ENCODE results near the gene CAMTA1. TPM values are rescaled to one million over a fixed set of nuclear protein-coding genes. Genes with fewer than 3 reads are reported as not detected.
A peak's percentile ranks its signal among the peaks of the same experiment; 100 is the strongest.

The CAMTA1 gene
- polyA plus RNA-seq, 1 of the 3 experiments (the other 2 are of a cell fraction): 63.1 TPM

DNA sequence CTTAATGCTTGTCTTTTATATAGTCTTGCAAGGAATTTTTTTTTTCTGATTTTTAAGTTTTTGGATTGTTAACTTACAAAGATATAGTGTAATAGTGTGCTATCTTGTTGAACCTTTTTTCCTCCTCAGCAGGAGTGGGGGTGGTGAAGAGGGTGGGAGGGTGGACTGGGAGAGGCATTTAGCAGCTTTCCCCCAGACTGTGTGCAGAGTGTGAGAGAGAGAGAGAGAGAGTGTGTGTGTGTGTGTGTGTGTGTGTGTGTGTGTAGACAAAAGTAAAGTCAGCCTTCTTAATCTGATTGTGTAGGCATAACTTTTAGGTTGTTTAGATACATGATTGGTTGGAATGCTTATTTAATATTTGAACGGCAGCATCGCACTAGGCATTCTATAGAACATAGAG, 4.9 kb downstream of the CAMTA1 start (continued):
- TF ChIP-seq NRF1 (IDR thresholded peaks at IDR 0.05; ENCODE audit: low read depth, low read length): no peak

- H2AFZ ChIP-seq (ENCODE audit: low read depth): no peak overlapping the region
- peaks cover 59% of the 10 kb centered on the region for H4K20me1 ChIP-seq (ENCODE audit: insufficient read depth)
- ChIA-PET CTCF (interaction anchor here (0.7 to 2.0 kb wide), 6 partner anchors 55 to 575 kb away, joined by 3 to 9 read pairs (median 4); no protein-coding TSS in a partner anchor), POLR2A (no interaction called here)
- peaks cover 15% of the 10 kb centered on the region for H3F3A ChIP-seq (replicated peaks; ENCODE audit: insufficient read depth)
- H3K27me3 ChIP-seq (ENCODE audit: insufficient read depth): no peaks in the 10 kb centered on the region
- peak; percentile 34; the same call in 1 of the 2 replicates for TF ChIP-seq SMC3 (IDR thresholded peaks at IDR 0.05; ENCODE audit: low read depth, low read length)
- TF ChIP-seq RFX5 (IDR thresholded peaks at IDR 0.05; ENCODE audit: low read length): no peak
- TF ChIP-seq, protein P1, sequence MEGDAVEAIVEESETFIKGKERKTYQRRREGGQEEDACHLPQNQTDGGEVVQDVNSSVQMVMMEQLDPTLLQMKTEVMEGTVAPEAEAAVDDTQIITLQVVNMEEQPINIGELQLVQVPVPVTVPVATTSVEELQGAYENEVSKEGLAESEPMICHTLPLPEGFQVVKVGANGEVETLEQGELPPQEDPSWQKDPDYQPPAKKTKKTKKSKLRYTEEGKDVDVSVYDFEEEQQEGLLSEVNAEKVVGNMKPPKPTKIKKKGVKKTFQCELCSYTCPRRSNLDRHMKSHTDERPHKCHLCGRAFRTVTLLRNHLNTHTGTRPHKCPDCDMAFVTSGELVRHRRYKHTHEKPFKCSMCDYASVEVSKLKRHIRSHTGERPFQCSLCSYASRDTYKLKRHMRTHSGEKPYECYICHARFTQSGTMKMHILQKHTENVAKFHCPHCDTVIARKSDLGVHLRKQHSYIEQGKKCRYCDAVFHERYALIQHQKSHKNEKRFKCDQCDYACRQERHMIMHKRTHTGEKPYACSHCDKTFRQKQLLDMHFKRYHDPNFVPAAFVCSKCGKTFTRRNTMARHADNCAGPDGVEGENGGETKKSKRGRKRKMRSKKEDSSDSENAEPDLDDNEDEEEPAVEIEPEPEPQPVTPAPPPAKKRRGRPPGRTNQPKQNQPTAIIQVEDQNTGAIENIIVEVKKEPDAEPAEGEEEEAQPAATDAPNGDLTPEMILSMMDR (IDR thresholded peaks at IDR 0.05): peak; percentile 68
- peak; percentile 79 for TF ChIP-seq RAD21 (IDR thresholded peaks at IDR 0.05; ENCODE audit: low read length)
- DNase-seq: peak; percentile 50
- peaks cover 96% of the 10 kb centered on the region for H3K79me2 ChIP-seq (ENCODE audit: insufficient read depth)
- H3K36me3 ChIP-seq (replicated peaks in 1 of 2; ENCODE audit: control insufficient read depth in 1 of 2, insufficient read depth in 2 of 2, low read length in 1 of 2): peaks cover 0 to 6% of the 10 kb centered on the region in 2 experiments
- no peak overlapping the region for H3K4me2 ChIP-seq
- H3K27ac ChIP-seq (ENCODE audit: low read depth in 2 of 2, low read length in 1 of 2): peak overlapping the region in 1 of 2 experiments; percentile 75; a peak in 2 of 4 replicates
- no peak overlapping the region for H3K9ac ChIP-seq
- no peaks in the 10 kb centered on the region for H3K9me2 ChIP-seq
- H3K4me3 ChIP-seq (ENCODE audit: low read depth in 2 of 2, low read length in 1 of 2): no peak overlapping the region
- 68% methylated on average over 2 of the region's 2 CpGs for WGBS (ENCODE audit: low lambda C conversion rate)
- no peaks in the 10 kb centered on the region for H3K9me3 ChIP-seq
- peaks cover 5 to 9% of the 10 kb centered on the region in 2 experiments; a peak in 3 of 4 replicates for H3K4me1 ChIP-seq (ENCODE audit: control insufficient read depth in 1 of 2, insufficient read depth in 2 of 2, low read depth in 1 of 2, low read length in 1 of 2)
Observed at GRCh38 chr1:6794164-6794563, 8.9 kb downstream of the CAMTA1 start.

DNA sequence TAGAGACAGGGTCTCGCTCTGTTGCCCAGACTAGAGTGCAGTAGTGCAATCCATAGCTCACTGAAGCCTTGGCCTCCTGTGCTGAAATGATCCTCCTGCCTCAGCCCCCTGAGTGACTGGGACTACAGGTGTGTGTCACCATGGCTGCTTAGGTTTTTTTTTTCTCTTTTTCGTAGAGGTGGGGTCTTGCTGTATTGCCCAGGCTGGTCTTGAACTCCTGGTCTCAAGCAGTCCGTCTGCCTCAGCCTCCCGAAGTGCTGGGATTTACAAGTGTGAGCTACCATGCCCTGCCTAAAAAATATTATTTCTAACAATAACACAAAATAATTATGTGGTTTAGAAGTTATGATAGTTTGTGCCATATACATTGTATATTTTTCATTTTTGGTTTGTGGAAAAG, 9.9 kb downstream of the CAMTA1 start:
- Histone ChIP-seq H3K4me2 (no peak overlapping the region; the same call in 1 of the 2 replicates), H3K36me3 (replicated peaks in 1 of 2; ENCODE audit: control insufficient read depth in 1 of 2, insufficient read depth in 2 of 2, low read length in 1 of 2) (peaks cover 0 to 6% of the 10 kb centered on the region in 2 experiments), H3F3A (replicated peaks; ENCODE audit: insufficient read depth) (peaks cover 15% of the 10 kb centered on the region), H3K27me3 (ENCODE audit: insufficient read depth) (no peaks in the 10 kb centered on the region), H3K9me2 (no peaks in the 10 kb centered on the region), H3K9ac (no peak overlapping the region), H4K20me1 (ENCODE audit: insufficient read depth) (peaks cover 50% of the 10 kb centered on the region), H3K4me3 (ENCODE audit: low read depth in 2 of 2, low read length in 1 of 2) (no peak overlapping the region), H2AFZ (ENCODE audit: low read depth) (no peak overlapping the region), H3K27ac (ENCODE audit: low read depth in 2 of 2, low read length in 1 of 2) (peak overlapping the region in 1 of 2 experiments; percentile 75; a peak in 2 of 4 replicates), H3K79me2 (ENCODE audit: insufficient read depth) (peaks cover 95% of the 10 kb centered on the region), H3K4me1 (ENCODE audit: control insufficient read depth in 1 of 2, insufficient read depth in 2 of 2, low read depth in 1 of 2, low read length in 1 of 2) (peaks cover 5 to 9% of the 10 kb centered on the region in 2 experiments; a peak in 3 of 4 replicates), H3K9me3 (no peaks in the 10 kb centered on the region)
- WGBS (ENCODE audit: low lambda C conversion rate): 94% methylated on average over 4 of the region's 4 CpGs
- POLR2A ChIA-PET: no interaction called here
- DNase-seq: no peak
- TF ChIP-seq ELF1 (IDR thresholded peaks at IDR 0.05): no peak
- TF ChIP-seq NFIC (IDR thresholded peaks at IDR 0.05; ENCODE audit: borderline replicate concordance): no peak
- no peak for TF ChIP-seq TEAD4 (IDR thresholded peaks at IDR 0.05; ENCODE audit: borderline replicate concordance, insufficient read depth)
- no peak for TF ChIP-seq FOXM1 (IDR thresholded peaks at IDR 0.05; ENCODE audit: low read depth)
- TF ChIP-seq RAD21 (IDR thresholded peaks at IDR 0.05; ENCODE audit: low read length): no peak
- no peak for TF ChIP-seq POLR2AphosphoS5 (IDR thresholded peaks at IDR 0.05; ENCODE audit: low read depth, low read length)
- TF ChIP-seq, protein P1 (IDR thresholded peaks at IDR 0.05): no peak
- TF ChIP-seq SMC3 (IDR thresholded peaks at IDR 0.05; ENCODE audit: low read depth, low read length): no peak
- TF ChIP-seq NRF1 (IDR thresholded peaks at IDR 0.05; ENCODE audit: low read depth, low read length): no peak
- TF ChIP-seq YY1 (IDR thresholded peaks at IDR 0.05; ENCODE audit: low read depth): no peak
- no peak for TF ChIP-seq EP300 (IDR thresholded peaks at IDR 0.05; ENCODE audit: borderline replicate concordance in 1 of 2, low read depth in 1 of 2, low read length in 1 of 2)
- CTCF ChIA-PET: interaction anchor here (0.6 to 2.1 kb wide), 21 partner anchors 9 to 874 kb away, joined by 3 to 17 read pairs (median 3); no protein-coding TSS in a partner anchor
